MCF 10A (cell line): ENCODE data around the gene SMARCD2. TPM values are rescaled to one million over a fixed set of nuclear protein-coding genes. Genes with fewer than 3 reads are reported as not detected.
A peak's percentile ranks its signal among the peaks of the same experiment; 100 is the strongest.

Experiments
- BruUV-seq: library from RNA; stranded (reverse); fragments of 400-500 nt; replicated peaks from 2 replicates; lab custom pipeline; 2021; lab: Mats Ljungman, UMichigan
- CTCF ChIA-PET: fragments of 300-600 bp; sonication (Branson Sonifier 250); formaldehyde crosslinking; extraction: SDS; loops from one replicate; lab custom pipeline; 2021; ENCODE audit warnings: antibody characterized with exemption, inconsistent platforms; lab: Yijun Ruan, JAX
- POLR2A ChIA-PET: fragments of 300-600, 350-650 bp; sonication (Branson Sonifier 250); formaldehyde crosslinking; extraction: SDS; loops from one replicate; lab custom pipeline; 2020; ENCODE audit warnings: antibody characterized with exemption, inconsistent platforms; lab: Yijun Ruan, JAX
- DNase-seq: peaks from one replicate; pipeline ENCODE4 v3.0.0-alpha.2; 2018; ENCODE audit not compliant: unreplicated experiment
- H3K27ac Mint-ChIP-seq: one replicate; pipeline ENCODE4 v1.8.0; 2022; ENCODE audit warnings: mild to moderate bottlenecking, low read depth, mixed read lengths; ENCODE audit not compliant: unreplicated experiment
- H3K27me3 Mint-ChIP-seq: one replicate; pipeline ENCODE4 v1.8.0; 2022; ENCODE audit warnings: mixed read lengths; ENCODE audit not compliant: insufficient read depth, unreplicated experiment
- H3K36me3 Mint-ChIP-seq: one replicate; pipeline ENCODE4 v1.8.0; 2022; ENCODE audit warnings: mild to moderate bottlenecking, moderate library complexity, mixed read lengths; ENCODE audit not compliant: insufficient read depth, unreplicated experiment
- H3K4me1 Mint-ChIP-seq: one replicate; pipeline ENCODE4 v1.8.0; 2022; ENCODE audit warnings: mixed read lengths; ENCODE audit not compliant: insufficient read depth, unreplicated experiment
- H3K4me3 Mint-ChIP-seq: one replicate; pipeline ENCODE4 v1.8.0; 2022; ENCODE audit warnings: mild to moderate bottlenecking, moderate library complexity, mixed read lengths; ENCODE audit not compliant: unreplicated experiment
- H3K9me3 Mint-ChIP-seq: one replicate; pipeline ENCODE4 v1.8.0; 2022; ENCODE audit warnings: mixed read lengths; ENCODE audit not compliant: unreplicated experiment
- intact Hi-C: fragments of 100-400 bp; cut with micrococcal nuclease; formaldehyde crosslinking; loops from 2 replicates; pipeline ENCODE4 v1.14.1; 2022
- total RNA-seq: library from RNA; stranded (reverse); gene quantifications from 2 replicates; pipeline ENCODE4 v1.2.3, GENCODE V29; 2022
- TF ChIP-seq, protein P1 (sequence below): fragments of 200-600 bp; IDR thresholded peaks from one replicate; pipeline ENCODE4 v1.8.0; 2022; ENCODE audit warnings: antibody characterized with exemption, mild to moderate bottlenecking; ENCODE audit not compliant: unreplicated experiment

SMARCD2 gene
- total RNA-seq, 1 experiment from 2014 or later: 54.6 TPM

- no TSS peak for BruUV-seq
- Mint-ChIP-seq H3K4me1 (peaks cover 22% of the 10 kb centered on the region), H3K27me3 (no peaks in the 10 kb centered on the region), H3K27ac (no peak overlapping the region), H3K4me3 (no peak overlapping the region), H3K9me3 (no peaks in the 10 kb centered on the region), H3K36me3 (peaks cover 87% of the 10 kb centered on the region)
- DNase-seq: no peak
- intact Hi-C loops: no loop called here
- CTCF ChIA-PET: interaction anchor here (0.7 to 2.9 kb wide), 3 partner anchors 9 to 398 kb away, joined by 3 to 9 read pairs (median 3); no protein-coding TSS in a partner anchor
- TF ChIP-seq, protein P1, sequence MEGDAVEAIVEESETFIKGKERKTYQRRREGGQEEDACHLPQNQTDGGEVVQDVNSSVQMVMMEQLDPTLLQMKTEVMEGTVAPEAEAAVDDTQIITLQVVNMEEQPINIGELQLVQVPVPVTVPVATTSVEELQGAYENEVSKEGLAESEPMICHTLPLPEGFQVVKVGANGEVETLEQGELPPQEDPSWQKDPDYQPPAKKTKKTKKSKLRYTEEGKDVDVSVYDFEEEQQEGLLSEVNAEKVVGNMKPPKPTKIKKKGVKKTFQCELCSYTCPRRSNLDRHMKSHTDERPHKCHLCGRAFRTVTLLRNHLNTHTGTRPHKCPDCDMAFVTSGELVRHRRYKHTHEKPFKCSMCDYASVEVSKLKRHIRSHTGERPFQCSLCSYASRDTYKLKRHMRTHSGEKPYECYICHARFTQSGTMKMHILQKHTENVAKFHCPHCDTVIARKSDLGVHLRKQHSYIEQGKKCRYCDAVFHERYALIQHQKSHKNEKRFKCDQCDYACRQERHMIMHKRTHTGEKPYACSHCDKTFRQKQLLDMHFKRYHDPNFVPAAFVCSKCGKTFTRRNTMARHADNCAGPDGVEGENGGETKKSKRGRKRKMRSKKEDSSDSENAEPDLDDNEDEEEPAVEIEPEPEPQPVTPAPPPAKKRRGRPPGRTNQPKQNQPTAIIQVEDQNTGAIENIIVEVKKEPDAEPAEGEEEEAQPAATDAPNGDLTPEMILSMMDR: no peak
- POLR2A ChIA-PET: interaction anchor here (2.2 to 8.7 kb wide), 2 partner anchors 17 to 82 kb away, joined by 6 to 187 read pairs; partner anchors contain the start of genes SMARCD2 and STRADA
Observed at GRCh38 chr17:63824362-63824761, 18.1 kb downstream of the SMARCD2 start.

DNA sequence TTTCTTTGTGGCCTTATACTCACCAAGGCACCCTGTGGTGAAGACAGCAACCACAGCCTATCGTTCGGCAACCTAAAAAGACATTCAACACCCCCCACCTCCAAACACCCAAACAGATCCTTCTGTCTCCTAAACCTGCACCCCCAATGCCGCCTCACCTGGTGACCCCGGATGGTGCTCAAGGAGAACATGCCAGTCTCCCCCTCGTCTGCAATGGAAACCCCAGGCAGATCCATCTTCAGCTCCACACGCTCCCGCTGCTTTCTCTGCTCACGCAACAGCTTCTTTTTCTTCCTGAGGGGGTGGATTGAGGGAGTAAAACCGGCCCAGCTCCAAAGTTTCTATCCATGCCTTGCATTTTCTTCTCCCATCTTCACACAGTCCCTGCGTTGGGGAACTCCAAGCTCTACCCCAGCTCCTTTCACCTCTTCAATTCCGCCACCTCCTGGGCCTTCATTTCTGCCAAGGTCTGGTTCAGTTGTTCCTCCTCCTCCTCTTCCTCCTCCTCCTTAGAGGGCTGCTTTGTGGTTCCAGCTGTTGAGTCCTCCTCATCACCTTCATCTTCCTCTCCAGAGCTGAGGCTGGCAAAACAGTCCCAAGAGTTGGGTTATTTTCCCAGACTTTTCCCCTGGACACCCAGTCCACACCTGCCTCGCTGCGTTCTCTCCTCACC lies 18.7 kb downstream of the SMARCD2 start:
- DNase-seq: no peak
- H3K27ac Mint-ChIP-seq: no peak overlapping the region
- H3K4me3 Mint-ChIP-seq: no peak overlapping the region
- POLR2A ChIA-PET: interaction anchor here (0.7 to 8.7 kb wide), 3 partner anchors 14 to 81 kb away, joined by 3 to 187 read pairs (median 6); partner anchors contain the start of genes SMARCD2 and STRADA
- CTCF ChIA-PET: interaction anchor here (0.7 to 2.9 kb wide), 4 partner anchors 9 to 397 kb away, joined by 3 to 9 read pairs (median 3); no protein-coding TSS in a partner anchor
- TF ChIP-seq, protein P1: no peak
- no peaks in the 10 kb centered on the region for H3K27me3 Mint-ChIP-seq
- intact Hi-C loops: no loop called here
- peaks cover 89% of the 10 kb centered on the region for H3K36me3 Mint-ChIP-seq
- peaks cover 19% of the 10 kb centered on the region for H3K4me1 Mint-ChIP-seq
- BruUV-seq: no TSS peak
- H3K9me3 Mint-ChIP-seq: no peaks in the 10 kb centered on the region

DNA sequence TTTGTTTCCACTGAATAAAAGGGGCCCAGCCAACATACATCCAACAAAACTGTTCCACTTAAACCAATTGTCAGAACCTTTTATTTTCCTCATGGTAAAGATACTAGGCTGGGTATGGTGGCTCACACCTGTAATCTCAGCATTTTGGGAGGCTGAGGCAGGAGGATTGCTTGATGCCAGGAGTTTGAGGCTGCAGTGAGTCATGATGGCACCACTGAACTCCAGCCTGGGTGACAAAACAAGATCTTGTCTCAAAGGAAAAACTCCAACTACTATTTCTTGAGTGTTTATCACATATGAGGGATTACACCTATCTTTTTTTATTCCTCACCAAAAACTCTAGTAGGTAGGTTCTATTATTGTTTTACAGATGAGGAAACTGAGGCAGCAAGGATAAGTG lies 19.9 kb downstream of the SMARCD2 start:
- Mint-ChIP-seq H3K27ac (no peak overlapping the region), H3K9me3 (no peaks in the 10 kb centered on the region), H3K36me3 (peaks cover 92% of the 10 kb centered on the region), H3K4me3 (no peak overlapping the region), H3K4me1 (peaks cover 12% of the 10 kb centered on the region), H3K27me3 (no peaks in the 10 kb centered on the region)
- no TSS peak for BruUV-seq
- TF ChIP-seq, protein P1: no peak
- ChIA-PET POLR2A (interaction anchor here (1.2 kb wide), 1 partner anchor 50 kb away, joined by 3 read pairs; no protein-coding TSS in a partner anchor), CTCF (interaction anchor here (0.7 to 1.0 kb wide), 2 partner anchors 13 to 34 kb away, joined by 3 read pairs; no protein-coding TSS in a partner anchor)
- intact Hi-C loops: no loop called here
- no peak for DNase-seq

- intact Hi-C loops: no loop called here
- Mint-ChIP-seq H3K27me3 (no peaks in the 10 kb centered on the region), H3K27ac (peak overlapping the region; percentile 75), H3K4me3 (no peak overlapping the region), H3K9me3 (no peaks in the 10 kb centered on the region), H3K4me1 (peaks cover 12% of the 10 kb centered on the region), H3K36me3 (peaks cover 92% of the 10 kb centered on the region)
- ChIA-PET POLR2A (interaction anchor here (0.7 to 1.2 kb wide), 2 partner anchors 49 to 1241 kb away, joined by 3 read pairs; no protein-coding TSS in a partner anchor), CTCF (interaction anchor here (1.1 kb wide), 1 partner anchor 15 kb away, joined by 3 read pairs; no protein-coding TSS in a partner anchor)
- DNase-seq: no peak
- TF ChIP-seq, protein P1: no peak
- no TSS peak for BruUV-seq
Observed at GRCh38 chr17:63821804-63822203, 20.7 kb downstream of the SMARCD2 start.
